IPS DF 4.7 (cell line): ENCODE measurements around the gene PCP4.

Experiments
- DNase-seq: peaks from one replicate; pipeline ENCODE4 v3.0.0-alpha.2; 2013; ENCODE audit warnings: low spot score; ENCODE audit errors: extremely low read depth

PCP4 gene

DNA sequence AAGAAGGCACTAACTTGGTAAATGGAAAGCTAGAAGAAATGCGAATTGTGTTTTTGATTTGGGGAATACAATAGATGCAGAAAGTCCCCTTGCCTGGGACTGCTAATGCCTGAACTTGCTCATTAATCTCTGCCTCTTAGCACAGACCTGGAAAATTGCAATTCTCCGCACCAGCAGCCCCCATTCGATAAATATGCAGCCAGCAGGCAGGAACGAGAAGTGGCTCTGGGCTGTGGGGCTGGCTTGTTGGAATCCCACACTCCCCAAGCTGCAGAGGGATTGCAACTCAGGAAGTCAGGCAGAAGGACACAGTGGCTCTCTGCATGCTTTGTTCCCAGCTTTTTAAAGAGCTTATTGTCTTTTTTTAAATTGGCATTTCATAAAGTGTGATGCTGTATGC lies 51.3 kb downstream of the PCP4 start:
- DNase-seq: no peak

DNA sequence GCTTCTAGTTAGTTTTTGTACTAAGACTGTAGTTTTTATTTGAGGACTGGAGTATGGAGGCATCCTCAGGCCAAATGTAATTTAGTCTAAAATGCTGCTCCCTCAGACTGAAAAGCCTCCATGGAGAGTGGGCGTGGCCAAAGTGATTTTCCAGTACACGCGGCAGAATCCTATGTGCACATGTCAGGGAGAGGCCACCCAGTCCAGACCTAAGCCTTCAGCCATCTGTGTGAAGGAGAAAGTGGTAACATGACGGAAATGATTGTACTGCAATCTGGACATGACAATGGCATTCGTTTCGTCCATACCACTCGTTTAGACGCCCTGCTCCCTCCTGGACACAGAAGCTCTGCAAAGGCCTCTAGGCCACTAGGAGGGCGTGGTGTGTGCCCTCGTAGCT lies 56.2 kb downstream of the PCP4 start:
- no peak for DNase-seq

GRCh38 chr21:39924577-39925308 lies 57.5 kb downstream of the PCP4 start:
- DNase-seq: no peak

GRCh38 chr21:39927304-39927886 lies 60.2 kb downstream of the PCP4 start:
- DNase-seq: no peak

DNA sequence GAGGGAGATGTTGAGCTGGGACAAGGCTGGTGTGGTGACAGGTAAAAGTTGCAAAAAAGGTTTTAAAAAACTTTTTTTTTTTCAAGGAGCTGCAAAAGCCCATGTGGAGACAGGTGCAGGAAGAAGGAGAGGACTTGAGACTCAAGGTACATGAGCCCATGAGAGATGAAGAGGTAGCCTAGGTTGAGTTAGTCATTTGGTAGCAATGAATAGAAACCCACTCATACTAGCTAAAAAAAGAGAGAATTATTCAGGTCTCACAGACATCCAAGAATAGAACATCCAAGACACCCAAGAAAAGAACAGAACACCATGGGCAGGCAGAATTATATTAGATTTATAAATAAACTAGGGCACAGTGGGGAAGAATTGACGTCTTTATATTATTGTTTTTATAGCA lies 65.1 kb downstream of the PCP4 start:
- DNase-seq: no peak

DNA sequence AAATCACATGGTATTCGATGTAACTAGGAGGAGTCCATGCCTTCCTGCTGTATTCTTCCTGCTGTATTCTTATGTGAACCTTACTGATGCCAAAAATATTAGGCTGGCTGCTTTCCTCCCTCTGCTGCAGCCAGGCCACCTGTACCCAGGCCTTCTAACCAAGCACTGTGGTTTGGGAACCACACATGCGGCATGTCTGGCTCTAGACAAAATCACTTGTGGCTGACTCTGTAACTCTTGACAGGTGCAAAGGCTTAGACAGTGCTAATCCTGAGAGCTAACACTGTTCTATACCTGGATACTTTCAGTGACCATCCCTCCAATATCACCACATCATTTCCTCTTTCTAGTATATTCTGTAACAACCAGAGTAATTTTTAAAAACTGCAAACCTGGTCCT lies 67.7 kb downstream of the PCP4 start:
- DNase-seq: no peak

- no peak for DNase-seq
Observed at GRCh38 chr21:39935716-39936115, 68.5 kb downstream of the PCP4 start.

DNA sequence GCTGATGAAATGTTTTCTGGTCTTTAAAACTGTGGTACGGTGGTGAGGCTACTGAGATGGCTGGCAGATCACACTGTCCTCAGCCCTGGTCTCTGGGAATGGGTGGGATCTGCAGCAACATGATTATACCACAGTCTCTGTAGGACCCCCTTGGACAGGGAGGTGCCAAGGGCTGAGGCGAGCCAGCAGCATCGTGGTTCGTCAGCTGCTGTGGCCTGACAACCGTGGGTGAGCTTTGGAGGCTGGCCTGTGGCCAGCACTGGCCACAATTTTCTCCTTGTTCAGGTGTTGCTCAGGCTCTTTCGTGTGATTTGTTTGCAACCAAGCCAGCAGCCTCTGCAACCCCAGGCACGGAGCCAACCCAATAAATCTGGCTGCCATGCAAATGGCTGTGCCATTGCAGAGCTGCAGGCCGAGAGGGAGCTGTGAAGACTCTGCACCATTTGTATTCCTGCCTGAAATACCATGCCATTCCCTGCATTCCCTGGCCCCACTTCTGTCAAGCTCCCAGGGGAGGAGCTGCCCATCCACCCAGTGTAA lies 70.9 kb downstream of the PCP4 start:
- no peak for DNase-seq

- DNase-seq: no peak
Observed at GRCh38 chr21:39946199-39946598, 79.0 kb downstream of the PCP4 start.

DNA sequence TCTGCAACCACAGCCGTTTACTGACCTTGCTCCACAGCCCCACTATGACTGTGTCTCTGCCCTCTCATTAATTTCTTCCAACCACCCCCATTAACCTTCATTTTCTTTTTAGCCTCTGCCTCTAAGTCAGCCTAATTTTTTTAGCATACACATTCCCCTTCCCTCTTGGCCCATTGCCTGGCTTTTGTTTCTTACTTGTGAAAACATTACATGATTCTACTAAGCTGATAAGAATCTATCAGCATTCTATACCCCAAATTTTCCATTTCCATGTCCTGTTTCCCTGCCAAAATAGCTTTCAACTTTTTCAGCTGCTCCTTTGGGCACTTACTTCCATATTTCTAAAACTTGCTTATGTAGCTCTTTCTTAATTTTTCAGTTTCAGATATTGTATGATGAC lies 79.8 kb downstream of the PCP4 start:
- DNase-seq: no peak

DNA sequence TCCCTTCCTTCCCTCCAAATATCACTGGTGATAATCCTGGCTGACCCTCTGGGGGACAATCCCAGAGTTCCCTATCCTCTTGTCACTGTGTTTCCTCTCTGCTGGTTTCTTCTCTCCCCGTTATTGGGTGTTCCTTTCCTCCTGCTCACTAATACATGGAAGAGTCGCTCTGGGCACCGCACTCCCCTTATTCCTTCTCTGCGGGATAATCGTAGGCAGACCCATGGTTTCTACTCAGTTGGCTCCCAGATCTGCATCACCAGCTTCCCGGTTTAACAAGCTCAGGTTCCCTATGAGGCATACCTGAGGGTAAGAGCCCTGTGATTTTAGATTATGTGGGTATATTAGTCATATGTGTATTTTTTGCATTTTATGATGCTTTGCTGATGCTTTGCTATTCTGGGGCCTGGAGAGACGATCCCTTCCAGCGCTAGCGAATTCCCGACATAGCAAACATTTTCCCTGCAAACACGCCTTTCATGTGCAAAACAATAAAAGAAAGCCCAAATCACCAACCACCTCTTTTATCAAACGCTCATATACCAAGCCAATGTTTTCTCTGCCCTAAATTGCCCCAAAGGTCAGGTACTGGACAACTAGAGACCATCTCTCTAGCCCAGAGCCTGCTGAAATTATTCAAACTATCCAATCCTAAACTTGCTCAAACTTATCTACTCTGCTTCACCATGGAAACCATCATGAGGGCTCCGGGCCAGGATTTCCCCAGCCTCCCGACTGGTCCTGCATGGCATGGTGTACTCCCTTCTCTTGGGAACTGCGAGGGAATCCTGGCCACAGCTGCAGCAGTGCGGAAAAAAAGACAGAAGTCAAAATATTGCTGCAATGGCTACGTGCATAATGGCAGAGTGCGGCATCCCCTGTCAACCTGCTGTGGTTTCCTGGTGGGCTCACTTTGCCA lies 84.2 kb downstream of the PCP4 start:
- no peak for DNase-seq

GRCh38 chr21:39952265-39952664 lies 85.0 kb downstream of the PCP4 start:
- DNase-seq: no peak

DNA sequence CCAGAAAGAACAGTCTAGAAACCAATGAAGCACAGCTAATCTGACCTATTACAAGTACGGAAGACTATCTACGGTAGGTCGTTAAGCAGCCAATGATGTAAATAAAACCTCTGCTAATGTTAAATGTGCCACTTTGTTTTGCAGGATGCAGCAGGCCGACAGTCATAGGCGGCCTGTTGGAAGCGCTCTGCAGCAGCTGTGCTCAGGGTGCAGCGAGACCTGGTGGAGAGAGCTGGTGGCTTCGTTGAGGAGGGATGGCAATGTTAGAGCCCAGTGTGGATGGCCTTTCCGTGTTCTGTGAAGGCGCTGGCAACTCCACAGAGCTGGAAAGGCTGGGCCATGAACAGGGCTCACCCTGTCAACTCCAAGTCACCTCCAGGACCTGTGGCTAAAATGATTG lies 87.3 kb downstream of the PCP4 start:
- no peak for DNase-seq

- DNase-seq: no peak
Observed at GRCh38 chr21:39955326-39955725, 88.1 kb downstream of the PCP4 start.

DNA sequence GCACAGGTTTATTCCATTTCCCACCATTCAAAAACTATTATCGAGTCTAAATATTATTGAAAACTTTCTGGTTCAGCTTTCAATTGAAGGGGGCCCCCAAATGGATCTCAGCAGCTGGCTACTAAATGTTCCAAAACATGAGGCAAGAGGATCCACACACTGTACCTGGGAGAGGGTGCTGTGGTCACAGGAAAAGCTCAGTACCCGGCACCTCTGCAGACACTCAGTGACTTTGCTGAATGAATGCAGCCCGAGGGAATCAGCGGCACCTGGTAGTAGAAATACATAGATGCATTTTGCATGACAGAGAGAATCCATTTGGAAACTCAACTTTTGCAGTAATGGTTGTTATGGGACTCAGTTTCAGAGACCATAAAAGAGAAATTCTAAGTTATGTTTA lies 89.3 kb downstream of the PCP4 start:
- no peak for DNase-seq

GRCh38 chr21:39958731-39959130 lies 91.5 kb downstream of the PCP4 start:
- DNase-seq: no peak

- no peak for DNase-seq
Observed at GRCh38 chr21:39961251-39961650, 94.0 kb downstream of the PCP4 start.

- no peak for DNase-seq
Observed at GRCh38 chr21:39965026-39965425, 97.8 kb downstream of the PCP4 start.

DNA sequence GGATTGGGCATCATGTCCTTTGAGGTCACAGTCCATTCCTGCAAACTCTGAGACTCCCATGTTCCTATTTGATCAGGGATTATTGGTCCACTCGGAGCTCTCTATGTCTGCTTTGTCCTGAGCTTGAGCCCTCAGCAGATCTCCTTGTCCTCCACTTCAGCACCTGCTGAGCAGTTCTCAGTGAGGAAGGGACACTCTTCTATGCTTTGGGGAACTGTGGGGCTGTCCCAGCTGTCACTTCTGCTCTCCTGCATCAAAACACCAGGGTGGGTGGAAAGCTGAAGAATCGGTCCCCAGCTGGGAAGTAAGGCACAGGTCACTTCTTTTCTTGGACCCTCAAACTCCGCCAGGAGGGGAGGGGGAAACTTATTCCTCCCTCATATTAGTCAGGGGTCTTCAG lies 99.5 kb downstream of the PCP4 start:
- DNase-seq: no peak

GRCh38 chr21:39968010-39968409 lies 100.8 kb downstream of the PCP4 start:
- DNase-seq: no peak

DNA sequence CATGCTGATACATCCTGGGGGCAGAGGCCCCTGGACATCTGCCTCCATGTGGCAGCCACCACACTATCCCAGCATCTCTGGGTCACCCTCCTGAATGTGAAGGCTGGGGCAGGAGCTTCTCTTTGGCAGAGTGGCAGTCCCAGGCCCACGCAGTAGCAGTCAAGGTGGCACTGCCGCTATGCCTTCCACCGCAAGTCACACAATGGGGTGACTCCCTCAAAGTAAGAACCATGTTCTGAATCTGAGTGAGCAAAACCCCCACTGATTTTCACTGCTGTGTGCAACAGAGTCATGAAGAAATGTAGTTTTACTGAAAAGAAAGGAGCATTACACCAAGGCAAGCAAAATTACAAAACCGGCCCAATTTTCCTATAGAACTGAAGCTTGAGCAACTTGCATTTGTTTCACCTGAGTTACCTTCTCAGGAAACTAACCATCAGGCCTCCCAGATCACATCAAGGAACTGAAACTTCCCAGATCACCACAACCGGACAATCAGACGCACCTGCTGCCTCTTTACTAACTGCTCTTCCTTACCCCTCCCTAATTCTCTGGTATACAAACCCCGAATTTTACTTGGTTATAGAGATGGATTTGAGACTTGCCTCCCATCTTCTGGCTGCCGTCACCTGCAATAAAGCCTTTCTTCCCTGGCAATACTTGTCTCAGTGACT lies 102.6 kb downstream of the PCP4 start:
- no peak for DNase-seq

DNA sequence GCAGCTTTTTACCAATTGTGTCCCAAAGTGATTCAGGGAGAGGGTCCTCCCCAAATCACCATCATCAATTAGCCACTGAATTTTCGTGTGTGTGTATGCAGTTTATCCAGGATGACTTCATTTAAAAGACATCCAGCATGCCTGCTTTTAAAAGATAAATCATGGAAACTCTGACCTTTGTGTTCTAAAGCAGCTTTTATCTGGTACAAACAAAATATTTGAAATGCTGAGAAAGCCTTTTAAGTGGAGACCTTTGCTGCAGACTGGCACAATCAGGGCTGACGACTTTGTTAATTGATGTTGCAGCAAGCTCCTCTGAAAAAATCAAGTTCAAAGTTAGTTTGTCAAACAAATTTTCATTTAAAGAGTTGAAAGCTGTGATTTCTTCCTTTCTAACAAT lies 104.7 kb downstream of the PCP4 start:
- no peak for DNase-seq
